ENCODE data around the gene SIGLEC14.

Gene SIGLEC14

GRCh38 chr19:51598159-51598915 is 48.3 kb downstream of the SIGLEC14 start:
- no peak for DNase-seq
- Histone ChIP-seq H3K4me1 (ENCODE audit: control insufficient read depth, insufficient read depth, low read length, poor library complexity, severe bottlenecking) (peaks cover 9% of the 10 kb centered on the region), H3K27me3 (replicated peaks; ENCODE audit: control insufficient read depth, insufficient read depth, low read length, poor library complexity, severe bottlenecking) (peaks cover 4% of the 10 kb centered on the region), H3K9me3 (ENCODE audit: control insufficient read depth, low read length) (no peaks in the 10 kb centered on the region), H3K36me3 (ENCODE audit: control insufficient read depth, insufficient read depth, low read length) (no peaks in the 10 kb centered on the region), H3K27ac (ENCODE audit: insufficient read depth, low read length, poor library complexity, severe bottlenecking) (no peak overlapping the region), H3K4me3 (ENCODE audit: insufficient read depth, low read depth, low read length, poor library complexity, severe bottlenecking) (no peak overlapping the region)

- no peak overlapping the region for H3K27ac ChIP-seq (ENCODE audit: insufficient read depth, low read length, poor library complexity, severe bottlenecking)
- no peak overlapping the region for H3K4me3 ChIP-seq (ENCODE audit: insufficient read depth, low read depth, low read length, poor library complexity, severe bottlenecking)
These were observed 51.1 kb downstream of the SIGLEC14 start for GRCh38 chr19:51595190-51596175.

GRCh38 chr19:51594774-51595109 is 51.9 kb downstream of the SIGLEC14 start:
- H3K4me1 ChIP-seq (ENCODE audit: control insufficient read depth, insufficient read depth, low read length, poor library complexity, severe bottlenecking) = peaks cover 9% of the 10 kb centered on the region
- DNase-seq = no peak
- H3K27me3 ChIP-seq (replicated peaks; ENCODE audit: control insufficient read depth, insufficient read depth, low read length, poor library complexity, severe bottlenecking) = no peaks in the 10 kb centered on the region
- no peaks in the 10 kb centered on the region for H3K9me3 ChIP-seq (ENCODE audit: control insufficient read depth, low read length)
- no peak overlapping the region for H3K27ac ChIP-seq (ENCODE audit: insufficient read depth, low read length, poor library complexity, severe bottlenecking)
- peak overlapping the region; percentile 61 for H3K4me3 ChIP-seq (ENCODE audit: insufficient read depth, low read depth, low read length, poor library complexity, severe bottlenecking)
- no peaks in the 10 kb centered on the region for H3K36me3 ChIP-seq (ENCODE audit: control insufficient read depth, insufficient read depth, low read length)

More at GRCh38 chr19:51595190-51596175, 51.1 kb downstream of the SIGLEC14 start:
- peaks cover 4% of the 10 kb centered on the region for H3K27me3 ChIP-seq (replicated peaks; ENCODE audit: control insufficient read depth, insufficient read depth, low read length, poor library complexity, severe bottlenecking)
- no peaks in the 10 kb centered on the region for H3K36me3 ChIP-seq (ENCODE audit: control insufficient read depth, insufficient read depth, low read length)
- no peaks in the 10 kb centered on the region for H3K9me3 ChIP-seq (ENCODE audit: control insufficient read depth, low read length)
- peaks cover 9% of the 10 kb centered on the region for H3K4me1 ChIP-seq (ENCODE audit: control insufficient read depth, insufficient read depth, low read length, poor library complexity, severe bottlenecking)
- DNase-seq = no peak

- Histone ChIP-seq H3K9me3 (ENCODE audit: control insufficient read depth, low read length) (no peaks in the 10 kb centered on the region), H3K4me3 (ENCODE audit: insufficient read depth, low read depth, low read length, poor library complexity, severe bottlenecking) (peak overlapping the region; percentile 61), H3K36me3 (ENCODE audit: control insufficient read depth, insufficient read depth, low read length) (no peaks in the 10 kb centered on the region), H3K4me1 (ENCODE audit: control insufficient read depth, insufficient read depth, low read length, poor library complexity, severe bottlenecking) (peaks cover 9% of the 10 kb centered on the region), H3K27me3 (replicated peaks; ENCODE audit: control insufficient read depth, insufficient read depth, low read length, poor library complexity, severe bottlenecking) (no peaks in the 10 kb centered on the region), H3K27ac (ENCODE audit: insufficient read depth, low read length, poor library complexity, severe bottlenecking) (no peak overlapping the region)
- peak; percentile 85 to 95 (median 89) for DNase-seq
These were observed 52.5 kb downstream of the SIGLEC14 start for GRCh38 chr19:51593969-51594773.

GRCh38 chr19:51593138-51593890 is 53.3 kb downstream of the SIGLEC14 start:
- no peaks in the 10 kb centered on the region for H3K27me3 ChIP-seq (replicated peaks; ENCODE audit: control insufficient read depth, insufficient read depth, low read length, poor library complexity, severe bottlenecking)
- no peak for DNase-seq
- H3K36me3 ChIP-seq (ENCODE audit: control insufficient read depth, insufficient read depth, low read length) = no peaks in the 10 kb centered on the region
- H3K4me1 ChIP-seq (ENCODE audit: control insufficient read depth, insufficient read depth, low read length, poor library complexity, severe bottlenecking) = peaks cover 9% of the 10 kb centered on the region
- peaks cover 4% of the 10 kb centered on the region for H3K9me3 ChIP-seq (ENCODE audit: control insufficient read depth, low read length)
- no peak overlapping the region for H3K27ac ChIP-seq (ENCODE audit: insufficient read depth, low read length, poor library complexity, severe bottlenecking)
- peak overlapping the region; percentile 61 for H3K4me3 ChIP-seq (ENCODE audit: insufficient read depth, low read depth, low read length, poor library complexity, severe bottlenecking)
